ENCODE results near the gene PSMB8.
A peak's percentile ranks its signal among the peaks of the same experiment; 100 is the strongest.
"Not testable (repeated sequence)": the region's sequence is repeated elsewhere in the genome, so short reads cannot be mapped to it uniquely, and the experiment has no call there.

PSMB8 gene

GRCh38 chr6:32885698-32886286 is 41.9 kb upstream of the PSMB8 start:
- DNase-seq (ENCODE audit: low read depth in 2 of 2): peak; percentile 86 to 91
- TF ChIP-seq CTCF (IDR thresholded peaks at IDR 0.05; ENCODE audit: low read depth, low read length): peak; percentile 41
- no peak overlapping the region for H3K4me3 ChIP-seq (replicated peaks in 1 of 2; ENCODE audit: low read depth in 2 of 2, low read length in 2 of 2)

- H3K4me3 ChIP-seq (replicated peaks in 1 of 2; ENCODE audit: low read depth in 2 of 2, low read length in 2 of 2): no peak overlapping the region
- TF ChIP-seq CTCF (IDR thresholded peaks at IDR 0.05; ENCODE audit: low read depth, low read length): no peak
- DNase-seq (ENCODE audit: low read depth in 2 of 2): peak; percentile 87 to 94
Observed at GRCh38 chr6:32883789-32884188, 39.9 kb upstream of the PSMB8 start.

GRCh38 chr6:32882879-32883250 is 39.0 kb upstream of the PSMB8 start:
- no peak for TF ChIP-seq CTCF (IDR thresholded peaks at IDR 0.05; ENCODE audit: low read depth, low read length)
- DNase-seq (ENCODE audit: low read depth in 2 of 2): peak; percentile 16 to 85
- no peak overlapping the region for H3K4me3 ChIP-seq (replicated peaks in 1 of 2; ENCODE audit: low read depth in 2 of 2, low read length in 2 of 2)

- not testable (repeated sequence) for H3K4me3 ChIP-seq (replicated peaks in 1 of 2; ENCODE audit: low read depth in 2 of 2, low read length in 2 of 2); DNase-seq (ENCODE audit: low read depth in 2 of 2)
Observed at GRCh38 chr6:32880962-32881361, 37.1 kb upstream of the PSMB8 start.

- DNase-seq (ENCODE audit: low read depth in 2 of 2): no peak
- TF ChIP-seq CTCF (IDR thresholded peaks at IDR 0.05; ENCODE audit: low read depth, low read length): no peak
- H3K4me3 ChIP-seq (replicated peaks in 1 of 2; ENCODE audit: low read depth in 2 of 2, low read length in 2 of 2): no peak overlapping the region
Observed at GRCh38 chr6:32879691-32880090, 35.8 kb upstream of the PSMB8 start.

- H3K4me3 ChIP-seq (replicated peaks in 1 of 2; ENCODE audit: low read depth in 2 of 2, low read length in 2 of 2): no peak overlapping the region
- no peak for DNase-seq (ENCODE audit: low read depth in 2 of 2)
- no peak for TF ChIP-seq CTCF (IDR thresholded peaks at IDR 0.05; ENCODE audit: low read depth, low read length)
Observed at GRCh38 chr6:32876603-32877002, 32.8 kb upstream of the PSMB8 start.

- not testable (repeated sequence) for DNase-seq (ENCODE audit: low read depth in 2 of 2); H3K4me3 ChIP-seq (replicated peaks in 1 of 2; ENCODE audit: low read depth in 2 of 2, low read length in 2 of 2)
Observed at GRCh38 chr6:32873947-32874346, 30.1 kb upstream of the PSMB8 start.

- peak; percentile 77 for TF ChIP-seq CTCF (IDR thresholded peaks at IDR 0.05; ENCODE audit: low read depth, low read length)
- peak; percentile 80 to 82 for DNase-seq (ENCODE audit: low read depth in 2 of 2)
- no peak overlapping the region for H3K4me3 ChIP-seq (replicated peaks in 1 of 2; ENCODE audit: low read depth in 2 of 2, low read length in 2 of 2)
Observed at GRCh38 chr6:32868257-32868788, 24.5 kb upstream of the PSMB8 start.
